ENCODE results near the gene MFRP. TPM values are rescaled to one million over a fixed set of nuclear protein-coding genes. Genes with fewer than 3 reads are reported as not detected.

MFRP gene
- total RNA-seq, 1 donor from 2014 or later, result not detected

GRCh38 chr11:119361941-119362725 is 15.6 kb upstream of the MFRP start:
- intact Hi-C loops (cut with micrococcal nuclease), result no loop called here
- peak; percentile 20 for ATAC-seq
- no peak for DNase-seq

GRCh38 chr11:119361056-119361787 is 14.7 kb upstream of the MFRP start:
- intact Hi-C loops (cut with micrococcal nuclease), result no loop called here
- ATAC-seq (peak; percentile 71), DNase-seq (peak; percentile 82)

- ATAC-seq, result no peak
- intact Hi-C loops (cut with micrococcal nuclease), result no loop called here
- no peak for DNase-seq
These were observed 13.1 kb upstream of the MFRP start for GRCh38 chr11:119359365-119360214.

GRCh38 chr11:119357074-119357473 is 10.6 kb upstream of the MFRP start:
- DNase-seq (no peak), ATAC-seq (peak; percentile 0)
- intact Hi-C loops (cut with micrococcal nuclease), result no loop called here

- ATAC-seq (peak; percentile 69), DNase-seq (peak; percentile 89)
- intact Hi-C loops (cut with micrococcal nuclease), result no loop called here
These were observed 10.0 kb upstream of the MFRP start for GRCh38 chr11:119356349-119357031.

- no peak for DNase-seq
- ATAC-seq, result no peak
- intact Hi-C loops (cut with micrococcal nuclease), result no loop called here
These were observed 8.8 kb upstream of the MFRP start for GRCh38 chr11:119355091-119355843.

GRCh38 chr11:119352857-119353260 is 6.4 kb upstream of the MFRP start:
- intact Hi-C loops (cut with micrococcal nuclease), result no loop called here
- ATAC-seq, result peak; percentile 42
- no peak for DNase-seq

GRCh38 chr11:119351232-119351631 is 4.7 kb upstream of the MFRP start:
- no peak for DNase-seq
- intact Hi-C loops (cut with micrococcal nuclease), result no loop called here
- no peak for ATAC-seq

GRCh38 chr11:119350302-119350701 is 3.8 kb upstream of the MFRP start:
- ATAC-seq (no peak), DNase-seq (no peak)
- intact Hi-C loops (cut with micrococcal nuclease), result no loop called here

GRCh38 chr11:119347940-119348605 is 1.6 kb upstream of the MFRP start:
- intact Hi-C loops (cut with micrococcal nuclease), result no loop called here
- DNase-seq (no peak), ATAC-seq (no peak)

- DNase-seq (no peak), ATAC-seq (peak; percentile 7)
- intact Hi-C loops (cut with micrococcal nuclease), result no loop called here
These were observed 737 bp upstream of the MFRP start for GRCh38 chr11:119347242-119347641.

GRCh38 chr11:119345685-119346084 is 820 bp downstream of the MFRP start:
- no peak for DNase-seq
- ATAC-seq, result no peak
- intact Hi-C loops (cut with micrococcal nuclease), result no loop called here

GRCh38 chr11:119344291-119345010 is 2.1 kb downstream of the MFRP start:
- no peak for ATAC-seq
- no peak for DNase-seq
- intact Hi-C loops (cut with micrococcal nuclease), result no loop called here

- DNase-seq, result no peak
- no peak for ATAC-seq
- intact Hi-C loops (cut with micrococcal nuclease), result no loop called here
These were observed 2.8 kb downstream of the MFRP start for GRCh38 chr11:119343726-119344125.

- no peak for DNase-seq
- intact Hi-C loops (cut with micrococcal nuclease), result no loop called here
These were observed 4.0 kb downstream of the MFRP start for GRCh38 chr11:119342362-119343130.

GRCh38 chr11:119342023-119342300 is 4.5 kb downstream of the MFRP start:
- DNase-seq, result no peak
- intact Hi-C loops (cut with micrococcal nuclease), result no loop called here
- no peak for ATAC-seq

More at GRCh38 chr11:119342362-119343130, 4.0 kb downstream of the MFRP start:
- ATAC-seq, result no peak

Measured in left ventricle myocardium superior (tissue), 1 donor.